ENCODE results near the gene BTD.

BTD gene

GRCh38 chr3:15659254-15659975 lies 57.9 kb downstream of the BTD start:
- Histone ChIP-seq H3K27ac (no peak overlapping the region), H3K36me3 (ENCODE audit: insufficient read depth, low read length) (no peaks in the 10 kb centered on the region), H3K4me3 (no peak overlapping the region), H3K9ac (ENCODE audit: insufficient read length) (no peak overlapping the region), H3K9me3 (ENCODE audit: low read depth, low read length) (no peaks in the 10 kb centered on the region)
- no peak for TF ChIP-seq FOXP2 (optimal IDR thresholded peaks at IDR 0.05; ENCODE audit: control extremely low read depth, extremely low read length, insufficient read depth)
- no peak for TF ChIP-seq EZH2 (IDR thresholded peaks at IDR 0.05)
- TF ChIP-seq POLR2AphosphoS5 (IDR thresholded peaks at IDR 0.05; ENCODE audit: borderline replicate concordance, low read depth, low read length): no peak
- no peak for DNase-seq (ENCODE audit: low read depth, low spot score)

- Histone ChIP-seq H3K4me3 (no peak overlapping the region), H3K36me3 (ENCODE audit: insufficient read depth, low read length) (no peaks in the 10 kb centered on the region), H3K9me3 (ENCODE audit: low read depth, low read length) (no peaks in the 10 kb centered on the region), H3K27ac (no peak overlapping the region), H3K9ac (ENCODE audit: insufficient read length) (no peak overlapping the region)
- TF ChIP-seq EZH2 (IDR thresholded peaks at IDR 0.05) (no peak), FOXP2 (optimal IDR thresholded peaks at IDR 0.05; ENCODE audit: control extremely low read depth, extremely low read length, insufficient read depth) (no peak), POLR2AphosphoS5 (IDR thresholded peaks at IDR 0.05; ENCODE audit: borderline replicate concordance, low read depth, low read length) (no peak)
- no peak for DNase-seq (ENCODE audit: low read depth, low spot score)
Measured at GRCh38 chr3:15660055-15660935, 58.8 kb downstream of the BTD start.

- no peak for DNase-seq (ENCODE audit: low read depth, low spot score)
- Histone ChIP-seq H3K9me3 (ENCODE audit: low read depth, low read length) (no peaks in the 10 kb centered on the region), H3K36me3 (ENCODE audit: insufficient read depth, low read length) (no peaks in the 10 kb centered on the region), H3K27ac (no peak overlapping the region), H3K9ac (ENCODE audit: insufficient read length) (no peak overlapping the region), H3K4me3 (no peak overlapping the region)
- TF ChIP-seq FOXP2 (optimal IDR thresholded peaks at IDR 0.05; ENCODE audit: control extremely low read depth, extremely low read length, insufficient read depth) (no peak), POLR2AphosphoS5 (IDR thresholded peaks at IDR 0.05; ENCODE audit: borderline replicate concordance, low read depth, low read length) (no peak), EZH2 (IDR thresholded peaks at IDR 0.05) (no peak)
Measured at GRCh38 chr3:15664144-15664543, 62.6 kb downstream of the BTD start.

- DNase-seq (ENCODE audit: low read depth, low spot score): no peak
- TF ChIP-seq FOXP2 (optimal IDR thresholded peaks at IDR 0.05; ENCODE audit: control extremely low read depth, extremely low read length, insufficient read depth): no peak
- no peak for TF ChIP-seq EZH2 (IDR thresholded peaks at IDR 0.05)
- no peak for TF ChIP-seq POLR2AphosphoS5 (IDR thresholded peaks at IDR 0.05; ENCODE audit: borderline replicate concordance, low read depth, low read length)
Measured at GRCh38 chr3:15665510-15666150, 64.1 kb downstream of the BTD start.

GRCh38 chr3:15666277-15666676 lies 64.7 kb downstream of the BTD start:
- Histone ChIP-seq H3K36me3 (ENCODE audit: insufficient read depth, low read length) (no peaks in the 10 kb centered on the region), H3K4me3 (no peak overlapping the region), H3K27ac (no peak overlapping the region), H3K9me3 (ENCODE audit: low read depth, low read length) (no peaks in the 10 kb centered on the region), H3K9ac (ENCODE audit: insufficient read length) (no peak overlapping the region)
- TF ChIP-seq FOXP2 (optimal IDR thresholded peaks at IDR 0.05; ENCODE audit: control extremely low read depth, extremely low read length, insufficient read depth): no peak
- no peak for TF ChIP-seq EZH2 (IDR thresholded peaks at IDR 0.05)
- TF ChIP-seq POLR2AphosphoS5 (IDR thresholded peaks at IDR 0.05; ENCODE audit: borderline replicate concordance, low read depth, low read length): no peak
- no peak for DNase-seq (ENCODE audit: low read depth, low spot score)

More at GRCh38 chr3:15665510-15666150, 64.1 kb downstream of the BTD start:
- Histone ChIP-seq H3K4me3 (no peak overlapping the region), H3K36me3 (ENCODE audit: insufficient read depth, low read length) (no peaks in the 10 kb centered on the region), H3K27ac (no peak overlapping the region), H3K9ac (ENCODE audit: insufficient read length) (no peak overlapping the region), H3K9me3 (ENCODE audit: low read depth, low read length) (no peaks in the 10 kb centered on the region)

- DNase-seq (ENCODE audit: low read depth, low spot score): no peak
- H3K4me3 ChIP-seq: no peak overlapping the region
- no peak overlapping the region for H3K9ac ChIP-seq (ENCODE audit: insufficient read length)
- no peaks in the 10 kb centered on the region for H3K9me3 ChIP-seq (ENCODE audit: low read depth, low read length)
- H3K36me3 ChIP-seq (ENCODE audit: insufficient read depth, low read length): no peaks in the 10 kb centered on the region
- H3K27ac ChIP-seq: no peak overlapping the region
- no peak for TF ChIP-seq EZH2 (IDR thresholded peaks at IDR 0.05)
- TF ChIP-seq POLR2AphosphoS5 (IDR thresholded peaks at IDR 0.05; ENCODE audit: borderline replicate concordance, low read depth, low read length): no peak
- TF ChIP-seq FOXP2 (optimal IDR thresholded peaks at IDR 0.05; ENCODE audit: control extremely low read depth, extremely low read length, insufficient read depth): no peak
Measured at GRCh38 chr3:15667484-15667883, 65.9 kb downstream of the BTD start.

- no peaks in the 10 kb centered on the region for H3K9me3 ChIP-seq (ENCODE audit: low read depth, low read length)
- no peak for TF ChIP-seq POLR2AphosphoS5 (IDR thresholded peaks at IDR 0.05; ENCODE audit: borderline replicate concordance, low read depth, low read length)
- no peak for TF ChIP-seq FOXP2 (optimal IDR thresholded peaks at IDR 0.05; ENCODE audit: control extremely low read depth, extremely low read length, insufficient read depth)
- TF ChIP-seq EZH2 (IDR thresholded peaks at IDR 0.05): no peak
- H3K9ac ChIP-seq (ENCODE audit: insufficient read length): no peak overlapping the region
- DNase-seq (ENCODE audit: low read depth, low spot score): no peak
- H3K36me3 ChIP-seq (ENCODE audit: insufficient read depth, low read length): no peaks in the 10 kb centered on the region
- H3K4me3 ChIP-seq: no peak overlapping the region
- no peak overlapping the region for H3K27ac ChIP-seq
Measured at GRCh38 chr3:15673536-15673935, 72.0 kb downstream of the BTD start.

GRCh38 chr3:15676259-15676658 lies 74.7 kb downstream of the BTD start:
- no peak for TF ChIP-seq FOXP2 (optimal IDR thresholded peaks at IDR 0.05; ENCODE audit: control extremely low read depth, extremely low read length, insufficient read depth)
- no peak for TF ChIP-seq EZH2 (IDR thresholded peaks at IDR 0.05)
- TF ChIP-seq POLR2AphosphoS5 (IDR thresholded peaks at IDR 0.05; ENCODE audit: borderline replicate concordance, low read depth, low read length): no peak
- DNase-seq (ENCODE audit: low read depth, low spot score): no peak
- Histone ChIP-seq H3K27ac (no peak overlapping the region), H3K36me3 (ENCODE audit: insufficient read depth, low read length) (no peaks in the 10 kb centered on the region), H3K9ac (ENCODE audit: insufficient read length) (no peak overlapping the region), H3K9me3 (ENCODE audit: low read depth, low read length) (no peaks in the 10 kb centered on the region), H3K4me3 (no peak overlapping the region)

All from SK-N-MC (cell line).